Measurements from ENCODE around the gene FARP1. TPM values are rescaled to one million over a fixed set of nuclear protein-coding genes. Genes with fewer than 3 reads are reported as not detected.

The FARP1 gene
- total and polyA plus RNA-seq, 2 of the 13 experiments (the other 11 are each of a cell fraction or from before 2014, with no cell fraction given): 70.6 to 126 TPM

DNA sequence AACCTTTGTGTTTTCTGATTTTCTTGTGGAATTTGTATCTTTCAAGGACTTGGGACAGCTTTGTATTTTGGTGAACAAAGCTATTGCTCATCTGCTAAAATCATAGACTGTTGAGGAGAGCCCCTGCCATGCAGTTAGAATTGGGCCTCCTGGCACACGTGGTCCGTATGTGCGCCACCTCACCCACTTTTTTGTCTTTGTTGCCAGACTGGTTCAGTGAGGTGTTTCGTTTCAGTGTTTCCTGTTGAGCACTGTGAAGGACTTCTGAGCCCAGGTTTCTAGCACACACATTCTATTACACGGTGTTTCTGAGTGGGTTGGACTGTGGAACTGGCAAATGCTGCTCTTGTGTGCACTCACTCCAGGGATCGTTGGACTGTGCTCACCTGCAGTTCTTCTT lies 71.8 kb downstream of the FARP1 start:
- Histone ChIP-seq H3K9ac (ENCODE audit: insufficient read depth, low read depth, low read length) (no peak overlapping the region), H4K20me1 (ENCODE audit: insufficient read depth, low read length) (peaks cover 68% of the 10 kb centered on the region), H3K4me2 (ENCODE audit: low read depth, low read length) (no peak overlapping the region), H3K4me1 (ENCODE audit: insufficient read depth, low read length) (peaks cover 15% of the 10 kb centered on the region; the same call in 1 of the 2 replicates), H3K27ac (ENCODE audit: extremely low read length, insufficient read depth, low read length) (no peak overlapping the region), H3K9me3 (ENCODE audit: low read length) (no peaks in the 10 kb centered on the region), H2AFZ (ENCODE audit: low read length) (no peak overlapping the region), H3K27me3 (ENCODE audit: control insufficient read depth in 1 of 2, insufficient read depth in 2 of 2, low read length in 2 of 2) (no peaks in the 10 kb centered on the region), H3K79me2 (ENCODE audit: insufficient read depth, low read length) (peaks cover 84% of the 10 kb centered on the region), H3K4me3 (replicated peaks in 1 of 3; ENCODE audit: insufficient read depth in 1 of 3, low read depth in 2 of 3, low read length in 3 of 3) (no peak overlapping the region), H3K36me3 (replicated peaks in 1 of 2; ENCODE audit: control insufficient read depth in 1 of 2, insufficient read depth in 2 of 2, low read length in 2 of 2) (peaks cover 25 to 82% of the 10 kb centered on the region in 2 experiments; a peak in 4 of 5 replicates)
- POLR2A ChIA-PET: no interaction called here
- no peak for ATAC-seq
- no peak for DNase-seq (ENCODE audit: low spot score)
- intact Hi-C loops (cut with micrococcal nuclease; ENCODE audit: unreplicated experiment) (no loop called here), in situ Hi-C loops (cut with HindIII; ENCODE audit: extremely low pct_ligation_motif_present, low pct_unique_long_range_greater_than_20kb) (no loop called here)
- CTCF ChIA-PET (ENCODE audit: low intra/inter-chr PET ratio, low total read pairs): no interaction called here
- WGBS (ENCODE audit: low lambda C conversion rate): 79% methylated on average over 6 of the region's 6 CpGs
- FAIRE-seq: no peak
- BruUV-seq (replicated peaks): no TSS peak
- TF ChIP-seq SOX6 (IDR thresholded peaks at IDR 0.05): no peak
- TF ChIP-seq SOX6 (CRISPR knock-in tag; IDR thresholded peaks at IDR 0.05): no peak
- TF ChIP-seq NONO (IDR thresholded peaks at IDR 0.05): no peak
- no peak for TF ChIP-seq NONO (CRISPR knock-in tag; conservative IDR thresholded peaks at IDR 0.05)
- TF ChIP-seq, protein P1, sequence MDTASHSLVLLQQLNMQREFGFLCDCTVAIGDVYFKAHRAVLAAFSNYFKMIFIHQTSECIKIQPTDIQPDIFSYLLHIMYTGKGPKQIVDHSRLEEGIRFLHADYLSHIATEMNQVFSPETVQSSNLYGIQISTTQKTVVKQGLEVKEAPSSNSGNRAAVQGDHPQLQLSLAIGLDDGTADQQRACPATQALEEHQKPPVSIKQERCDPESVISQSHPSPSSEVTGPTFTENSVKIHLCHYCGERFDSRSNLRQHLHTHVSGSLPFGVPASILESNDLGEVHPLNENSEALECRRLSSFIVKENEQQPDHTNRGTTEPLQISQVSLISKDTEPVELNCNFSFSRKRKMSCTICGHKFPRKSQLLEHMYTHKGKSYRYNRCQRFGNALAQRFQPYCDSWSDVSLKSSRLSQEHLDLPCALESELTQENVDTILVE (CRISPR knock-in tag; IDR thresholded peaks at IDR 0.05): no peak
- TF ChIP-seq, protein P2, sequence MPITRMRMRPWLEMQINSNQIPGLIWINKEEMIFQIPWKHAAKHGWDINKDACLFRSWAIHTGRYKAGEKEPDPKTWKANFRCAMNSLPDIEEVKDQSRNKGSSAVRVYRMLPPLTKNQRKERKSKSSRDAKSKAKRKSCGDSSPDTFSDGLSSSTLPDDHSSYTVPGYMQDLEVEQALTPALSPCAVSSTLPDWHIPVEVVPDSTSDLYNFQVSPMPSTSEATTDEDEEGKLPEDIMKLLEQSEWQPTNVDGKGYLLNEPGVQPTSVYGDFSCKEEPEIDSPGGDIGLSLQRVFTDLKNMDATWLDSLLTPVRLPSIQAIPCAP (CRISPR knock-in tag; IDR thresholded peaks at IDR 0.05; ENCODE audit: low read depth): no peak
- TF ChIP-seq ZNF367 (CRISPR knock-in tag; IDR thresholded peaks at IDR 0.05; ENCODE audit: borderline replicate concordance): no peak
- TF ChIP-seq, protein P3, sequence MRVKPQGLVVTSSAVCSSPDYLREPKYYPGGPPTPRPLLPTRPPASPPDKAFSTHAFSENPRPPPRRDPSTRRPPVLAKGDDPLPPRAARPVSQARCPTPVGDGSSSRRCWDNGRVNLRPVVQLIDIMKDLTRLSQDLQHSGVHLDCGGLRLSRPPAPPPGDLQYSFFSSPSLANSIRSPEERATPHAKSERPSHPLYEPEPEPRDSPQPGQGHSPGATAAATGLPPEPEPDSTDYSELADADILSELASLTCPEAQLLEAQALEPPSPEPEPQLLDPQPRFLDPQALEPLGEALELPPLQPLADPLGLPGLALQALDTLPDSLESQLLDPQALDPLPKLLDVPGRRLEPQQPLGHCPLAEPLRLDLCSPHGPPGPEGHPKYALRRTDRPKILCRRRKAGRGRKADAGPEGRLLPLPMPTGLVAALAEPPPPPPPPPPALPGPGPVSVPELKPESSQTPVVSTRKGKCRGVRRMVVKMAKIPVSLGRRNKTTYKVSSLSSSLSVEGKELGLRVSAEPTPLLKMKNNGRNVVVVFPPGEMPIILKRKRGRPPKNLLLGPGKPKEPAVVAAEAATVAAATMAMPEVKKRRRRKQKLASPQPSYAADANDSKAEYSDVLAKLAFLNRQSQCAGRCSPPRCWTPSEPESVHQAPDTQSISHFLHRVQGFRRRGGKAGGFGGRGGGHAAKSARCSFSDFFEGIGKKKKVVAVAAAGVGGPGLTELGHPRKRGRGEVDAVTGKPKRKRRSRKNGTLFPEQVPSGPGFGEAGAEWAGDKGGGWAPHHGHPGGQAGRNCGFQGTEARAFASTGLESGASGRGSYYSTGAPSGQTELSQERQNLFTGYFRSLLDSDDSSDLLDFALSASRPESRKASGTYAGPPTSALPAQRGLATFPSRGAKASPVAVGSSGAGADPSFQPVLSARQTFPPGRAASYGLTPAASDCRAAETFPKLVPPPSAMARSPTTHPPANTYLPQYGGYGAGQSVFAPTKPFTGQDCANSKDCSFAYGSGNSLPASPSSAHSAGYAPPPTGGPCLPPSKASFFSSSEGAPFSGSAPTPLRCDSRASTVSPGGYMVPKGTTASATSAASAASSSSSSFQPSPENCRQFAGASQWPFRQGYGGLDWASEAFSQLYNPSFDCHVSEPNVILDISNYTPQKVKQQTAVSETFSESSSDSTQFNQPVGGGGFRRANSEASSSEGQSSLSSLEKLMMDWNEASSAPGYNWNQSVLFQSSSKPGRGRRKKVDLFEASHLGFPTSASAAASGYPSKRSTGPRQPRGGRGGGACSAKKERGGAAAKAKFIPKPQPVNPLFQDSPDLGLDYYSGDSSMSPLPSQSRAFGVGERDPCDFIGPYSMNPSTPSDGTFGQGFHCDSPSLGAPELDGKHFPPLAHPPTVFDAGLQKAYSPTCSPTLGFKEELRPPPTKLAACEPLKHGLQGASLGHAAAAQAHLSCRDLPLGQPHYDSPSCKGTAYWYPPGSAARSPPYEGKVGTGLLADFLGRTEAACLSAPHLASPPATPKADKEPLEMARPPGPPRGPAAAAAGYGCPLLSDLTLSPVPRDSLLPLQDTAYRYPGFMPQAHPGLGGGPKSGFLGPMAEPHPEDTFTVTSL (CRISPR knock-in tag; IDR thresholded peaks at IDR 0.05; ENCODE audit: borderline replicate concordance): no peak
- no peak for TF ChIP-seq ADNP (CRISPR knock-in tag; IDR thresholded peaks at IDR 0.05)
- no peak for TF ChIP-seq ZFAT (CRISPR knock-in tag; conservative IDR thresholded peaks at IDR 0.05)
- no peak for TF ChIP-seq ZNF501 (CRISPR knock-in tag; IDR thresholded peaks at IDR 0.05)

All from HepG2 (cell line).